ENCODE data around the gene SPATA31E1. TPM values are rescaled to one million over a fixed set of nuclear protein-coding genes. Genes with fewer than 3 reads are reported as not detected.

SPATA31E1 gene
- total RNA-seq, 1 experiment from 2014 or later = 0.04 TPM

DNA sequence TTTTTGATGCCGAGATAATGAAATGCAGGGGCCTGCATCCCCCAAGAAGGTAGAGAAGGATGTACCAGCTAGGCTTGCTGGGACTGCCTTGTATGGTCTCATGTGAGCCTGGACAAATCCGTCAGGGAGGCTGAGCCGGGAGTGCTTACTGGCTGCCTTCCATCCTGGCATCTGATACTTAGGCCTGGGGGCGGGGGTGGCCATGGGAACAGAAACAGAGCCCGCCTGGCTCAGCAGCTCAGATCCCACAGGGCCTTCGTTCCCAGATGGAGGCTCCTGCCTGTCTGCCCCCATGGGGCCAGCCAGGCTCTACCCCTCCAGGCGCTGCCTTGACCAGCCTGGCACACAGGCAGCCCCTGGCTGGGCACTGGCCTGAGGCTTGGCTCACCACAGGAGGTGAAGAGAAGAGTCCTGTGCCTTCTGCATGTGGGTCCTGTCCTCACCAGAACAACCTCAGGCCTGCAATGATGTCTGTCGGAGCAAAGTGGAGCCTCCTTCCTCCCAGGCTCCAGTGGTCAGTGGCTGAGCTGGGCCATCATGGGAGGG, 10.5 kb upstream of the SPATA31E1 start:
- Histone ChIP-seq H3K36me3 (ENCODE audit: low read depth, low read length) (no peaks in the 10 kb centered on the region), H3K4me3 (ENCODE audit: low read length) (no peak overlapping the region), H3K9me2 (replicated peaks; ENCODE audit: low read length) (no peaks in the 10 kb centered on the region), H3K27ac (ENCODE audit: low read length) (no peak overlapping the region), H3F3A (ENCODE audit: low read length, unreplicated experiment) (no peaks in the 10 kb centered on the region), H3K9me3 (ENCODE audit: low read length) (no peaks in the 10 kb centered on the region), H3K27me3 (ENCODE audit: low read length) (no peaks in the 10 kb centered on the region), H3K9ac (ENCODE audit: low read length) (no peak overlapping the region), H3K4me1 (ENCODE audit: insufficient read depth, low read length) (no peaks in the 10 kb centered on the region), H2AFZ (ENCODE audit: low read length) (no peak overlapping the region), H4K20me1 (ENCODE audit: low read length) (no peaks in the 10 kb centered on the region), H3K79me2 (ENCODE audit: low read length) (no peaks in the 10 kb centered on the region), H3K4me2 (ENCODE audit: low read length) (no peak overlapping the region)
- TF ChIP-seq EZH2phosphoT487 (IDR thresholded peaks at IDR 0.05; ENCODE audit: borderline replicate concordance, low read length) (no peak), EZH2 (IDR thresholded peaks at IDR 0.05; ENCODE audit: low read length, unreplicated experiment) (no peak)
- TF ChIP-seq, protein P1, sequence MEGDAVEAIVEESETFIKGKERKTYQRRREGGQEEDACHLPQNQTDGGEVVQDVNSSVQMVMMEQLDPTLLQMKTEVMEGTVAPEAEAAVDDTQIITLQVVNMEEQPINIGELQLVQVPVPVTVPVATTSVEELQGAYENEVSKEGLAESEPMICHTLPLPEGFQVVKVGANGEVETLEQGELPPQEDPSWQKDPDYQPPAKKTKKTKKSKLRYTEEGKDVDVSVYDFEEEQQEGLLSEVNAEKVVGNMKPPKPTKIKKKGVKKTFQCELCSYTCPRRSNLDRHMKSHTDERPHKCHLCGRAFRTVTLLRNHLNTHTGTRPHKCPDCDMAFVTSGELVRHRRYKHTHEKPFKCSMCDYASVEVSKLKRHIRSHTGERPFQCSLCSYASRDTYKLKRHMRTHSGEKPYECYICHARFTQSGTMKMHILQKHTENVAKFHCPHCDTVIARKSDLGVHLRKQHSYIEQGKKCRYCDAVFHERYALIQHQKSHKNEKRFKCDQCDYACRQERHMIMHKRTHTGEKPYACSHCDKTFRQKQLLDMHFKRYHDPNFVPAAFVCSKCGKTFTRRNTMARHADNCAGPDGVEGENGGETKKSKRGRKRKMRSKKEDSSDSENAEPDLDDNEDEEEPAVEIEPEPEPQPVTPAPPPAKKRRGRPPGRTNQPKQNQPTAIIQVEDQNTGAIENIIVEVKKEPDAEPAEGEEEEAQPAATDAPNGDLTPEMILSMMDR (conservative IDR thresholded peaks at IDR 0.05; ENCODE audit: low read depth, low read length) = no peak
- no TSS peak for BruUV-seq (replicated peaks)
- CTCF ChIA-PET = no interaction called here
- POLR2A ChIA-PET (ENCODE audit: unreplicated experiment) = no interaction called here
- intact Hi-C loops (cut with micrococcal nuclease) = no loop called here
- ATAC-seq = no peak
- no peak for DNase-seq

DNA sequence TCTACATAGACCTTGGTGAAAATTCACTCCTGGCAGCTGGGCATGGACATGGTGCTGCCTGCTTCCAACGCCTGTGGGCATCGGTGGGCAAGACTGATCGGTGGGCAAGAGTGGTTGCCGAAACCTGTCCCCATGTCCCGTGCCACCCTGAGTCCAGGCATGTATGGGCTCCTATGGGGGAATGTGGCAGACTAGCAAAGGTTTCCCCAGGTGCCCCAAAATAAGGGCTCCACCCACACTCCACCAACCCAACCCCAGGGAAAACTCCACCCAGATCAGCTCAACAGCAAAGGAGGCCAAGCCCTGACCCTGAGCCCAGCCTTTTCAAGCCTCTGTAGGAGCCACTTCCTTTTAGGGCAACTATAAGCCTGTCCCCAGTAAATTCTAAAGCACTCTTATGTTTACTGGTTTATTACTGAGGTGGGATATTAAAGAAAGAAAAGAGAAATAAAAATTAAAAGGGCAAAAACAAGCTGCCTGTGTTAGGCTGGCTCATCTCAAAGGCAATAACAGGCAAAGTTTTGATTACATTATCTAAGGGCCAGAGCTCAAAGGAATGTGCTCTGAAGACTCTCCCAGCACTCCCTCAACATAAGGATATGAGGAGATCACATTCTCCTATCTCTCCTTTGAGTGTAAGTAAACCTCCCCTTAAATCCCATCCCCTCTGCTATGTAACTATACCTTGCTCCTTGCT, 8.9 kb upstream of the SPATA31E1 start:
- H3K36me3 ChIP-seq (ENCODE audit: low read depth, low read length) = no peaks in the 10 kb centered on the region
- H3K4me1 ChIP-seq (ENCODE audit: insufficient read depth, low read length) = peaks cover 3% of the 10 kb centered on the region; the same call in 1 of the 2 replicates
- no peak for ATAC-seq
- ChIA-PET CTCF (no interaction called here), POLR2A (ENCODE audit: unreplicated experiment) (no interaction called here)
- no peaks in the 10 kb centered on the region for H3K79me2 ChIP-seq (ENCODE audit: low read length)
- H3K27me3 ChIP-seq (ENCODE audit: low read length) = no peaks in the 10 kb centered on the region
- H2AFZ ChIP-seq (ENCODE audit: low read length) = no peak overlapping the region
- no peak overlapping the region for H3K4me3 ChIP-seq (ENCODE audit: low read length)
- BruUV-seq (replicated peaks) = no TSS peak
- no peaks in the 10 kb centered on the region for H3K9me3 ChIP-seq (ENCODE audit: low read length)
- no peaks in the 10 kb centered on the region for H3K9me2 ChIP-seq (replicated peaks; ENCODE audit: low read length)
- intact Hi-C loops (cut with micrococcal nuclease) = no loop called here
- no peak for TF ChIP-seq EZH2phosphoT487 (IDR thresholded peaks at IDR 0.05; ENCODE audit: borderline replicate concordance, low read length)
- TF ChIP-seq, protein P1 (conservative IDR thresholded peaks at IDR 0.05; ENCODE audit: low read depth, low read length) = no peak
- TF ChIP-seq EZH2 (IDR thresholded peaks at IDR 0.05; ENCODE audit: low read length, unreplicated experiment) = no peak
- H4K20me1 ChIP-seq (ENCODE audit: low read length) = no peaks in the 10 kb centered on the region
- no peak overlapping the region for H3K27ac ChIP-seq (ENCODE audit: low read length)
- H3F3A ChIP-seq (ENCODE audit: low read length, unreplicated experiment) = no peaks in the 10 kb centered on the region
- DNase-seq = no peak
- H3K9ac ChIP-seq (ENCODE audit: low read length) = no peak overlapping the region
- no peak overlapping the region for H3K4me2 ChIP-seq (ENCODE audit: low read length)

DNA sequence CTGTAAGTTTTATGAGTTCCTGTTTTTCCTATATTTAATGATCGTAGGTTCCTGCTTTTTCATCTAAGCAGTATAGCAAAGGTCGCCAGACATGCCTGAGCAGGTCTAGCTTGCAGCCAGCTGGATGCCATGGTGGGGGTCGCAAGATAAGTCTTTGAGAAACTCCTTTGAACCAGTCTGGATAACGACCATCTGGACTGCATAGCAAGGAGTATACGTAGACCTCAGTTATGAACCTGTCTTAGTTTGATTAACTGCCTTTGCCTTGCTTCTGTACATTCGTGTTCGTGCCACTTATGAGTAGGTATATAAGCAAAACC, 8.4 kb upstream of the SPATA31E1 start:
- no peak overlapping the region for H3K9ac ChIP-seq (ENCODE audit: low read length)
- no peak overlapping the region for H3K4me3 ChIP-seq (ENCODE audit: low read length)
- H3K79me2 ChIP-seq (ENCODE audit: low read length) = no peaks in the 10 kb centered on the region
- no peak overlapping the region for H3K4me2 ChIP-seq (ENCODE audit: low read length)
- no peak overlapping the region for H3K27ac ChIP-seq (ENCODE audit: low read length)
- H3K4me1 ChIP-seq (ENCODE audit: insufficient read depth, low read length) = peaks cover 7% of the 10 kb centered on the region; the same call in 1 of the 2 replicates
- H2AFZ ChIP-seq (ENCODE audit: low read length) = no peak overlapping the region
- H3K9me3 ChIP-seq (ENCODE audit: low read length) = no peaks in the 10 kb centered on the region
- intact Hi-C loops (cut with micrococcal nuclease) = no loop called here
- ChIA-PET CTCF (no interaction called here), POLR2A (ENCODE audit: unreplicated experiment) (no interaction called here)
- no peaks in the 10 kb centered on the region for H3K9me2 ChIP-seq (replicated peaks; ENCODE audit: low read length)
- no peaks in the 10 kb centered on the region for H3K36me3 ChIP-seq (ENCODE audit: low read depth, low read length)
- H3K27me3 ChIP-seq (ENCODE audit: low read length) = no peaks in the 10 kb centered on the region
- DNase-seq = no peak
- ATAC-seq = no peak
- H4K20me1 ChIP-seq (ENCODE audit: low read length) = no peaks in the 10 kb centered on the region
- H3F3A ChIP-seq (ENCODE audit: low read length, unreplicated experiment) = no peaks in the 10 kb centered on the region
- TF ChIP-seq EZH2phosphoT487 (IDR thresholded peaks at IDR 0.05; ENCODE audit: borderline replicate concordance, low read length) (no peak), EZH2 (IDR thresholded peaks at IDR 0.05; ENCODE audit: low read length, unreplicated experiment) (no peak)
- TF ChIP-seq, protein P1 (conservative IDR thresholded peaks at IDR 0.05; ENCODE audit: low read depth, low read length) = no peak
- BruUV-seq (replicated peaks) = no TSS peak

Data from PC-3 (cell line).